ENCODE data around the gene ZNF274.
"Not testable (repeated sequence)": the region's sequence is repeated elsewhere in the genome, so short reads cannot be mapped to it uniquely, and the experiment has no call there.

The ZNF274 gene

GRCh38 chr19:58212336-58213074 is 29.6 kb downstream of the ZNF274 start:
- DNase-seq (ENCODE audit: low read depth in 2 of 2), result no peak

- DNase-seq (ENCODE audit: low read depth in 2 of 2), result no peak
Measured at GRCh38 chr19:58213075-58213369, 30.2 kb downstream of the ZNF274 start.

- DNase-seq (ENCODE audit: low read depth in 2 of 2), result no peak
Measured at GRCh38 chr19:58217069-58217481, 34.2 kb downstream of the ZNF274 start.

GRCh38 chr19:58217607-58218391 is 34.9 kb downstream of the ZNF274 start:
- DNase-seq (ENCODE audit: low read depth in 2 of 2), result no peak

- DNase-seq (ENCODE audit: low read depth in 2 of 2), result peak in 1 of 2 donors; percentile 8
Measured at GRCh38 chr19:58218899-58219298, 36.0 kb downstream of the ZNF274 start.

- DNase-seq (ENCODE audit: low read depth in 2 of 2), result no peak
Measured at GRCh38 chr19:58227964-58228584, 45.2 kb downstream of the ZNF274 start.

- peak; percentile 60 to 67 for DNase-seq (ENCODE audit: low read depth in 2 of 2)
Measured at GRCh38 chr19:58228585-58229254, 45.9 kb downstream of the ZNF274 start, which contains the start of gene ZNF544. TSS of gene ZNF544 (plus strand) at chr19:58228914. CDS start at chr19:58244024, 15,110 bp downstream.

GRCh38 chr19:58229255-58229639 is 46.4 kb downstream of the ZNF274 start:
- DNase-seq (ENCODE audit: low read depth in 2 of 2), result peak in 1 of 2 donors; percentile 3

- DNase-seq (ENCODE audit: low read depth in 2 of 2), result no peak
Measured at GRCh38 chr19:58237324-58237723, 54.5 kb downstream of the ZNF274 start.

GRCh38 chr19:58243351-58243750 is 60.5 kb downstream of the ZNF274 start:
- no peak for DNase-seq (ENCODE audit: low read depth in 2 of 2)

- DNase-seq (ENCODE audit: low read depth in 2 of 2), result no peak
Measured at GRCh38 chr19:58248886-58249285, 66.0 kb downstream of the ZNF274 start.

GRCh38 chr19:58252102-58252685 is 69.3 kb downstream of the ZNF274 start:
- no peak for DNase-seq (ENCODE audit: low read depth in 2 of 2)

GRCh38 chr19:58258259-58258658 is 75.4 kb downstream of the ZNF274 start:
- not testable (repeated sequence) for DNase-seq (ENCODE audit: low read depth in 2 of 2)

- no peak for DNase-seq (ENCODE audit: low read depth in 2 of 2)
Measured at GRCh38 chr19:58261600-58261967, 78.7 kb downstream of the ZNF274 start.

- no peak for DNase-seq (ENCODE audit: low read depth in 2 of 2)
Measured at GRCh38 chr19:58261968-58262921, 79.4 kb downstream of the ZNF274 start.

- DNase-seq (ENCODE audit: low read depth in 2 of 2), result no peak
Measured at GRCh38 chr19:58262922-58263296, 80.0 kb downstream of the ZNF274 start.

All from stimulated activated CD8-positive, alpha-beta memory T cell treated with anti-CD3 and anti-CD28 coated beads, Interleukin-2, amount 100 ng/mL, for 48 hours (primary cell).